Measurements from ENCODE around the gene DIRAS1.

Gene DIRAS1, protein sequence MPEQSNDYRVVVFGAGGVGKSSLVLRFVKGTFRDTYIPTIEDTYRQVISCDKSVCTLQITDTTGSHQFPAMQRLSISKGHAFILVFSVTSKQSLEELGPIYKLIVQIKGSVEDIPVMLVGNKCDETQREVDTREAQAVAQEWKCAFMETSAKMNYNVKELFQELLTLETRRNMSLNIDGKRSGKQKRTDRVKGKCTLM

DNA sequence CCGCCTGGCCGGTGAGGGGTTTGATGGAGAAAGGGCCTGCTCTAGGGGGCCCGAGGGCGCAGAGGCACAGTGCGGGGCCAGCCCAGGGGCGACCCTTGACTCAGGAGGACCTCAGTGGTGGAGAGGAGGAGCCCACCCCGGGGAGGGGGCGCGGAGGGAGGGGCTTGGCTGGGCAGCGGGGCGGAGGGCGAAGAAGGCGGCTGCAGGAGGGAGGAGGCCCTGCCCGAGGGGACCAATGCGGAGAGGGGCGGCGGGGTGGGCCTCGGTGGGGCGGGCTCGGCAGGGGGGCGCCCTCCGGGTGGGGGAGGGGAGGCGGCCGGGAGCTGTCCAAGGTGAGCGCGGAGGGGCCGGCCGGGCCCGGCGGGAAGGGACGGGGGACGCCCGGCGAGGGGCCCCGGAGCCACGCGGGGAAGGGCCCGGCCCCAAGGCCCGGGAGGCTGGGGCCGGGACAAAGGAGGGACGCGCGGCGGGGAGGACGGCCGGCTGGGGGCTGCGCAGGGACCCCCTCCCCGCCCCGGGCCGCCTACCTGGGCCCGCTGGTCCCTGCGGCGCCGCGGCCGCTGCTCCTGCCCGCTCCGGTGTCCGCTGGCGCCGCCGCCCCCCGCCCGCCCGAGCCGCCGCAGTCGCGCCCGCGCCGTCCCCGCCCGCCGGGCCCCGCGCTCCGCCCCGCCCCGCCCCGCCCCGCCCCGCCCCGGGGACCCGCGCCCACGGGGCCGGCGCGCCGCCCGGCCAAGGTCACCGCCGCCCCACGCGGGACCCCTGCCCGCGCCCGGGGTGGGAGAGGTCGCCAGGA is at the start of gene DIRAS1:
TSS of gene DIRAS1 (minus strand) at position 596 of the 793 bp plus-strand sequence. CDS start 3,566 bp downstream, outside the sequence.
- DNase-seq, result no peak

DNA sequence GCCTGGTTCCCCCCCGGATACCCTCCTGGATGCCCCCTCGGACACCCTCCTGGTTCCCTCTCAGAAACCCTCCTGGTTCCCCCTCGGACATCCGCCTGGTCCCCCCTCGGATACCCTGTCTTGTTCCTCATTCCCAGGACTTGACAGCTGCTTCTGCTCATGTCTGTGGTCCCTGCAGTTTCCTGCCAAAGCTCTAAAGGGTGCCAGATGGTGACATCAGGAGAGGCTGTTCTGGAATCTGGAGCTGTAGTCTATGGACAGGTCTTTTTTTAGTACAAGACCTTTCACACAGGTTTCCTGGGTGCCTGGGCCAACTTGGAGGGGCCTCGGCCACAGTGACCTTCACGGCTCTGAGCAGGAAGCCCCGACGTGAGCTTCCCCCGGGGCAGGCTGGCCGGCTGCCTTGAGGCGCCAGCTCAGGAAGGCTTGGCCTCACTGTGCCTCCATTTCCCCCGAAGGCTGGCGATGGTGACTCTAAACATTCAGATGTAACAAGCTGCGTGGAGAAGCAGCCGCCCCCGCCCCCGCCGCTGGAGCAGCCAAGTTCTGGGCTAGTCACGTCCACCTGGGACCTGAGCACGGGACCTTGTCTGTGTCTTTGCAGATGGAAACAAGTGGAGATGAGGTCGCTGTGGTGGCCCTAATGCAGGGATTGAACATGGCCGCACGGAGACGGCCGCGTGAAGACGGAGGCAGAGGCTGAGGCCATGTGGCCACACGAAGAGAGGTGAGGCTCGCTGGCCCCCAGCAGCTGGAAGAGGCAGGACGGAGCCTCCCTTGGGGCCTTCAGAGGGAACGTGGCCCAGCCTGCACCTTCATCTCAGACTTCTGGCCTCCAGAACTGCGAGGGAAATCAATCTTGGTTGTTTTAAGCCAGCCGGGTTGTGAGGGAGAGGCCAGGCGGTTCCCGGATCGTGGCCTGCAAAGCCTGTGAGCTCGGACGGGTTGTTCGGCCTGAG is 49.2 kb upstream of the DIRAS1 start:
- DNase-seq, result no peak

DNA sequence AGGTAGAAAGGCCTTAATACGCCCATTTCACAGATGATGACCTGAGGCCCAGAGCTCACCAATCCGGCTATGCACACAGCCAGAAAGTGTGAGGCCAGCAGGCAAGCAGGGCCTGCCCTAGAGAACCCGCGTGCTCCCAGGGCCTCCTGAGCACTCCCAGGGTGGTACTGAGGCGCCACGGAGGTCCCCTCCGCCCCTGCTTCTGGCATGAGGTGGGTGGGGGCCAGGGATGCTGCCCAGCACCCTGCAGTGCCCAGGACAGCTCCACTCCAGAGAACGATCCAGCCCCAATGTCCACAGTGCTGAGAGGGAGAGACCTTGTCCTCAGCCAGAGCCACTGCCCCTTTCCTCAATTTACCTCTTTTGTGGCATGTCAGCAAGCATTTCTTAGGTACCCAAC is 48.0 kb upstream of the DIRAS1 start:
- no peak for DNase-seq

DNA sequence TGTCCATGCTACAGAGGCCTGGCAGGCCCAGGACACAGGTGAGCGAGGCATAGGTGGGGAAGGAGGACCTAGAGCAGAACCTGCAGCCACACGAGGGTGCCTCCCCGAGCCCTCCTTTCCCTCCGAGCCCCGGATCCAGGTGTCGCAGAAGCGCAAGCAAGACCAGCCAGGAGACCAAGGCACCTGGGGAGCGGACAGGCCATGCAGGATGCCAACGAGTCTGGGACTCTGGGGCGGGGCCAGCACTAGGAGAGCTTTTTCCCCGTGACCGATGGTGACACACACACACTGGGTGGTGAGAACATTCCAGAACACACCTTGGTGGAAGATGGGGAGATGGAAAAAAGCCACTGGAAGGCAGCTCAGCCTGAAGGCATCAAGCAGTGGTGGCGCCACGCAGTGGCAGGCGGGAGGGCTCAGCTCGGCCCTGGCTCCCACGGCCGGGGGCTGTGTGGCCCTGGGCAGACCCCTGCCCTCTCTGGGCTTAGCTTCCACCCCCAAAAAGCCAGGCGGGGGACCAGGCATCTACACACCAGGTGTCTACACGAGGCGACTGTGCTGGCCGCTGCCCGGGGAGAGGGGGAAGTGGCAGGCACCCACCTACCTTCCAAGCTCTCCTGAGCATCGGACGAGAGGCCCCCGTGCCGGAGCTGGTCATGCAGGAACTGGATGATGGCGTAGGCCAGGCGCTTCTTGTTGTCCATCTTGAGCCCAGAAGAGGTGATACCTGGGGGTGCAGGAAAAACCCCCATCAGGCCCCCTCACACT is 47.4 kb upstream of the DIRAS1 start:
- DNase-seq, result no peak

DNA sequence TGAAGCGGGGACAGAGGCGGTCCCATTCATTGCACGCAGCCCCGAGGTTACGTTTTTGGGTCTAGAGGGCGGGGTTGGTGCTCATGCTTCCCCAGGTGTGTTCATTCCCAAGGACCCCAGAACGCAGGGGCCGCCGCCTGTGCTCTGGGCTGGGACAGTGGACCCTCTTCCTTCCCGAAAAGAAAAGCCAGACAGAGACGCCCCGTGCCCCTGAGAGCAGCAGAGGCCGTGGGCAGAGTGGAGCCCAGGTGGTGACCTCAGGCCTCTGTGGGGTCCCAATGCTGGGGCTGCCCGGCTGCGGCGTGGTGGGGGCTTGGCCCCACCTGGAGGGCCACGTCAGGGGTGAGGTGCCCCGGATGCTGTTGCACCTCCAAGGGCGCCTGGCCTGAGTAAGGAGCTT is 46.5 kb upstream of the DIRAS1 start:
- DNase-seq, result no peak

DNA sequence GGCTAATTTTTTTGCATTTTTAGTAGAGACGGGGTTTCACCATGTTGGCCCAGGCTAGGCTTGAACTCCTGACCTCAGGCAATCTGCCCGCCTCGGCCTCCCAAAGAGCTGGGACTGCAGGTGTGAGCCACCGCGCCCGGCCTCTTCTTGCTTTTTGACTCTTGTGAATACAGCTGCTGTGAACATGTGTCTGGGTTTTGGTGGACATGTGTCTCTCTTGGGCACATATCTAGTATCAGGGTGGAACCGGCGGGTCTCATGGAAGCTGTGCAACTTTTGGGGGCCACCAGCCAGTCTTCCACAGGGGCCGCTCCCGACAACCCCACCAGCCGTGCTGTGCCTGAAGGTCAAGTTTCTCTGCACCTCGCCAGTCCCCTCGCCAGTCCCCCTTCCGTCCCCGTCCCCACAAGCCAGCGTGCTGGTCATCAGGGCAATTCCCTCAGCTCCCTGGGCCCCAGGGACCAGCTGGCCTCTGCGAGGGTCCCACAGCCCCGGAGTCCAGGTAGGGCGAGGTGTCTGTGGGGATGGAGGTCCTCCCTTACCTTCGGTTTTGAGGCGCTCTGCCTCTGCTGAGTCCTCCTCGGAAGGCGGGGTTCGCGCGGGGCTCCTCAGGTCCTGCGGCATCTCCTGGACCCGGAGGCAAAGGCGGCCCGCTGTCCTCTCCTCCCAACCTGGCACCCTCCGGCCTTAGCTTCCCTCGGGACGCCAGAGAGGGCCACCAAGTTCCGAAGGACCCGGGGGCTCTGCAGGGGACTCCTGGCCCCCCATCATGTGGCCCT is 45.6 kb upstream of the DIRAS1 start:
- DNase-seq, result no peak

DNA sequence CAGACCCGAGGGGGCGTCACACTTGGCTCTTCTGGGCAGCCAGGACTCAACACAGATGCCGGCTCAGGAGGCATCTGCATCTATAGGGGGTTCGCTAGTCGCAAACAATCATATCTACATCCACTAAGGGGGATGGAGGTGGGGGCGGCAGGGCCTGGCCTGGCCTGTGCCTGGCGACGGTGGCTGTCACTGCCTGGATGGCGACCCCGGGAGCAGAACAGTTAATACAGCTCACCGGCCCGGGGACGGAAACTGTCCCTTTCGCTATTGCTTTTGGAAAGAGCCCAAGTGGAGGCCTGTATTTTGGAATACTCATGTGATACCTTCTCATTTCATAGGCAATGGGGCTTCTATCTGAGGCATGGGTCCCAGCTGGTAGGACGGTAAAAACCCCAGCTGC is 44.2 kb upstream of the DIRAS1 start:
- DNase-seq, result no peak

DNA sequence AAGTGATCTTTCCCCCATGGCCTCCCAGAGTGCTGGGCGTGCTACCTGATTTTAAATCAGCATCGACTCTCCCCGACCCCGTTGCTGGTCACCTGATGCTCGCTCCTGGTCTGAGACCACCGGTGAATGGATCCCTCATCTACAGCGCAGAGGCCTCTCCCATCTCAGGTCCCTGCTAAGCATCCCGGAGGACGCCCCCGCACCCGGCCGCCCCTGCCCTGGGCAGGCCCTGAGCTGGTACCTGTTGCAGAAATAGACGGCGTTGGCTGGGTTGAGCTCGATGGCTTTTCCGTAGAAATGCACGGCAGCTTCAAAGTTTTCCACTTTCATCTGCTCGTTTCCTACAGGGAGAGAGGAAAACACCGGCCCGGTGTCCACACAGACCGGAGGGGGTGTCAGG is 43.8 kb upstream of the DIRAS1 start:
- DNase-seq, result no peak

DNA sequence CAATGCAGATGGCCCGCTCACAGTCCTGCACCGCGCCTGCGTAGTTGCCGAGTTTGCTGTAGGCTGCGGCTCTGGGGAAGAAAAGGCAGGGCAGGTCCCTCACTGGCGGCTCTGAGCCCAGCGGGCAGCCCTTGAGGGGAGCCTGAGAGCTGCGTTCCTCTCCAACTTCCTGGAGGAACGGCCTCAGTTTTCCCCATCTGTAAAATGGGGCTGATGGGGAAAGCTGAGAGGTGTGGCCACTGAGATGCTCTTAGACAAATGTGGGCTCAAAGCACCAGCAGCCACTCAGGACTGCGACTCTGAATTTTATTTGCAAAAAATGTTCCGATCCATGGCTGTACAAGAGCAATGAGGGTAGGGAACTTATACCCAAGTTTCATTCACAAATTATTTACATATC is 42.5 kb upstream of the DIRAS1 start:
- DNase-seq, result no peak

DNA sequence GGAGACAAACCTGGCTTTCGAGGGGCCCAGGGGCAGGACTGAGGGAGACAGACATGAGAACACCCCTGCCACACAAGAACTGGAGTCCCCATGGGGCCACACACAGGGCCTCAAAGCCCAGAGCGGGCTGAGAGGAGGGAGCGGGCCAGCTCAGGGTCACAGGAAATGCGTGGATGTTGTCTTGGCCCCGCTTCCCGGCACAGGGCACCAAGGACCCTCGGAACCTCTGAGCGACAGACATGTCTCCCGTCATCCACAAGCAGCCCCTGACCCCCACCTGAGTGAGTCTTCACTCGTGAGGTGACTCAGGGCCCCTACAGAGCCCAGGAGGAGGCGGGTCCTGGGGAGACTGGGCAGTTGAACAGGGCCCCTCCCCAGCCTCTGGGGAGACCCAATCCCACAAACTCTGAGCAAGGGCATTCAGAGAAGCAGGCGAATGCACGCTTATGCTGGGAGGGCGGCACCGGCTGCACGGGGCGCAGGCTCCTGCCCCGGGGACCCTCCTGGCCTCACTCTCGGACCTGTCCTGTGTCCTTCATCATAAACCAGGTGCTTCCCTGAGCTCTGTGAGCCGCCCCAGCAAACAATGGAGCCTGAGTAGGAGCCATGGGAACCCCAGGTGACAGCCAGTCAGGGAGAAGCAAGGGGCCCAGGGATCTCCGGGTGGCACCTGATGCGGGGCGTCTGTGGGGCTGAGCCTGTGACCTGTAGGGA is 41.8 kb upstream of the DIRAS1 start:
- no peak for DNase-seq

DNA sequence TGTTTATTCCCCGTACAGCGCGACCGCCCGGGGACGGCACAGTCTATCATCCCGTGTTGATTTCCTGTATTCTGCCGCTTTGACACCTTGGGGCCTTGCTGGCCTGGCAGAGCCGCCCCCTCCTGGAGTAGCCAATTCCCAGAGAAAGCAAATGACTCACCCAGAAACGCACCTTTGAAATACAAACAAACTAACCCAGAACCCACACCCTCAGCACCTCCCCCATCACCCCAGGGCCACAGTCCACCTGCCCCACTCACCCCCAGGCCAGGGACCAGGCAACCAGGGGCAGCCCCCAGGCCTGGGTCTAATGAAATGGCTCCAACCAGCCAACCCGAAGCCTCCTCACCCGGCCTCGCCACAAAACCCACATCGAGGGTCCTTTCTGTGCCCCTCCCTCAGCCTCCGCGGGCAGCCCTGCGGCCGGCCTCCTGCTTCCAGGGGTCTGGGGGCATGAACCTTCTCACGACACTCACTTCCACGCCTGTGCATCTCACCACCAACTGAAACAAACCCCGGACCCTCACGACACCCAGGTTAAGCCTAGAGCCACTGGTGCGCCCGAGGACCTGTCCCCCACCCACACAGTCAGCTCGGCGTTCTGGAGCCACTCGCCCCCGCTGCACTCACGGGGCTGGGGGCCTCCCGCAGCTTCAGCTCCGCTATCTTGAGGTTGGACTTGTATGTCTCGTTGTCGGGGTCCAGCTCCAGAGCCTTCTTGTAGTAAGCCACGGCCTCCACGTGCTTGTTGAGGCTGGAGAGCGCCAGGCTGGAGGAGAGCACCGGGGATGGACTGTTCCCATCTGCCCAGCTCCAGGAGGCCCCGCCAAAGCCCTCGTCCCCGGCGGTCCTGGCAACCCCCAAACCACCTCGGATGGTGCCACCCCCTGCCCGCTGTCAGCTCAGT is 41.0 kb upstream of the DIRAS1 start:
- DNase-seq, result no peak

DNA sequence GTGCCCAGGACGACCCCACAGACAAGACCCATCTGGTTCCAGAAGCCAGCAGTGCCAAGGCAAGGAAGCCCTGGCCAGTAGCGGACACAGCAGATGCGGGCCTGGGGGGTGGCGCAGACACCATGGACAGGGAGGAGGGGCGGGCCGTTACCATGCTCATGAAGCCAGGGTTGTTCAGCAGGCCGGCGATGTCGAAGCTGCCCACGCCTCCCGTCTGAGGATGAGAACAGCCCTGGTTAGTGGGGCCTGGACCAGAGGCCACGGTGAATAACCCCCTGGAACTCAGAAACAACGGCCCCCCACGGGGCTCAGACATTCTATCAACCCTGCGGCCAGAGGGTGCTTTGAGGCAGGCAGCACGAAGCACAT is 40.1 kb upstream of the DIRAS1 start:
- DNase-seq, result no peak

DNA sequence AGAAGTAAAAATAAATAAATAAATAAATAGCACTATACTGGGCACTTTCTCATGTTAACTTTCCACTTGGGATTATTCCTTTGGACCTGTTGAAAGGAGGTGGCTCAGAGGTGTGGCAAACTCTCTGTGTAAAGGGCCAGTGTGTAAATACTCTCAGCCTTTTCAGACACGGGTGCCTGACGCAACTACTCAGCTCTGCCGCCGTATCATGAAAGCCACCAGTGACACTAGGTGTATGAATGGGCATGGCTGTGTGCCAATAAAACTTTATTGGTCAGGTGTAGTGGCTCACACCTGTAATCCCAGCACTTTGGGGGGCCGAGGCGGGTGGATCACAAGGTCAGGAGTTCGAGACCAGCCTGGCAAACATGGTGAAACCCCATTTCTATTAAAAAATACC is 38.8 kb upstream of the DIRAS1 start:
- DNase-seq, result no peak

DNA sequence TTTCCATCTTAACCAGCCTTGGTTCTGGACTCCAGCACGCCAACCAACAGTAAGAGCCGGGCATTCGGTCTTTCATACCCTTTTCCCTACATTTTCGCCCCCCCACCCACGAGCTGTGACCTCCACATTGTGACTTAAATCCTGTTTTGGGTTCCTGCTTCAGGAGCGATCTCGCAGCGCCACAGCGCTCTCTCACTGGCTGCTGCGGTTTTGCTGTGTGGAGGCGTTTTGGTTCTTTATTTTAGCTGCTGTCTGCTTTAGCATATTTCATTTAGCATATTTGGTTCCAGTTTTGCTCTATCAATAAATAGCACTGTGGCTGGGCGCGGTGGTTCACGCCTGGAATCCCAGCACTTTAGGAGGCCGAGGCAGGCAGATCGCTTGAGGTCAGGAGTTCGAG is 38.2 kb upstream of the DIRAS1 start:
- DNase-seq, result no peak

DNA sequence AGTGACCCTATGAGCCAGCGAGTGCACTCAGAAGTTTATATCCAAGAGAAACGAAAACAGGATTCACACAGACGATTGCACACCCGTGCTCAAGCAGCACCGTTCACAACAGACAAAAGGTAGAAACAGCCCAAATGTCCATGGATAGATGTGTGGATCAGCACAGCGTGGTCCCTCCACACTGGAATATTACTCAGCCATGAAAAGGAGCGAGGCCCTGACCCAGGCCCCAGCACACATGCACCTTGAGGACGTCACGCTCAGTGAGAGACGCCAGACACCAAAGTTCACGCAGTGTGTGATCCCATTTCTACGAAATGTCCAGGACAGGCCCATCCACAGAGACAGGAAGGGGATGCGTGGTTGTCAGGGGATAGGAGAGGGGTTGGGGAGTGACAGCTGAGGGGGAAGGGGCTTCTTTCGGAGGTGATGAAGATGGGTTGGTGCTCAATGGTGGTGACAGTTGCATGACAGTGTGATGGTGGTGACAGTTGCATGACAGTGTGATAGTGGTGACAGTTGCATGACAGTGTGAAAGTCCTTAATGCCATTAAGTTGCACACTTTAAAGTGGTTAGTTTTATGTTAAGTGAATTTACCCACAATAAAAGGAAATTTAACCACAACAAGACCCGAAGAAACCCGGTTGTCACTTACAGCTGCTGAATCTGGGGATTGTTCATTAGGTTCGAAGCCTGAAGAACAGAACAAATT is 37.6 kb upstream of the DIRAS1 start:
- DNase-seq, result no peak

DNA sequence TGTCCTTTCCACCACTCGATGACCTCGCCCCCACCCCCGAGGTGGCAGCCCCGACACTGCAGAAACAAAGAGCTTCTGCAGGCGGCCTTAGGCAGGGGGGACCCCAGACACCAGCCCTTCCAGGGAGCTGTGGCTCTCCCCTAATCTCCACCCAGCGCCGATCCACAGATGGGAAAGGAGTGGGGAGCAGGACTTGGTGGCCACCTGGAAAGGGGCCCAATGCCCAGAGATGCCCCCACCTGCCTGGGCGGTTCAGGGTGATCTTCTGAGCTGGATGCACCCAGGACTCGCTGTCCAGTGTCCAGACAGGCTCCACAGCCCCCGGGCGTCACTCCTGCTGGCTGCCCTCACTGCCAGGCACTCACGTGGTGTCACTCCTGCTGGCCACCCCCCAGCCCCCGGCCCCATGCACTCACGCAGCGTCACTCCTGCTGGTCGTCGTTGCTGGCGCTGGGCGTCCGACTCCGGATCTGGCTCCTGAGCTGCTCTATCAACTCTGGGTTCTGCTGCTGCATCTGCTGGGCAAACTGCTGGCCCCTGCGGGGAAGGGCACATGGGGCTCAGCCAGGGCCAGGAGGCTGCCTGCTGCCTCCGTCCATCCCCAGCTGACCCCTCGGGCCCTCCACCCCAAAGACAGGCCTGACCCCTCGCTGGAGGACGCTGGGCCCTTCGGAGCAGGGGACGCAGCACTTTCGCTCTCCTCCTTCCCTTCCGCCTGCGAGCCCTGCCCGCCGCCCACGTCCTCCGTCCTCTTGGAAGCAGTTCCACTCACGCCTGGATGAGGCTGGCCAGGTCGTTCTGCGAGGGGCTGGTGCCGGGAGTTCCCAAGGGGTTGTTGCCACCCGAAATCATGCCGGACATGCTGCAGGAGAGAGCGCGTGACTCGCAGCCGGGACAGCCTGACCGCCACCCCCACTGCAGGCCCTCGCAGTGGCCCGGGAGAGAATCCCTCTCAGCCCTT is 36.0 kb upstream of the DIRAS1 start:
- no peak for DNase-seq

DNA sequence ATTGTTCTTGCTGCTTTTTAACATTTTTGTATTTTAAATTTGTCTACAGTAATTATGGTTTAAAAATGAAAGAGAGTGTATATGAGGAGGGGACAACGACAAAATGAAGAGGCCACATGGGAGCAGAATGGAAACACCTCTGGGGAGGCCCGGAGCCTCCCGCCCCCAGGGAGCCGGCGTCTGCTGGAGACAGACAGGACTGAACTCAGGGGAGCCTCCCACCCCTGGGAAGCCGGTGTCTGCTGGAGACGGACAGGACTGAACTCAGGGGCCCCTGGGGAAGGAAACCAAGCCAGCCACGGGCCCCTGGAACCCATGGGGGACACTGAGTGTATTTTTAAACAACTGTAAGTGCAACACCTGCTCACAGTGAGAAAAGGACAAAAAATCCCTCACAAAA is 35.3 kb upstream of the DIRAS1 start:
- DNase-seq, result no peak

DNA sequence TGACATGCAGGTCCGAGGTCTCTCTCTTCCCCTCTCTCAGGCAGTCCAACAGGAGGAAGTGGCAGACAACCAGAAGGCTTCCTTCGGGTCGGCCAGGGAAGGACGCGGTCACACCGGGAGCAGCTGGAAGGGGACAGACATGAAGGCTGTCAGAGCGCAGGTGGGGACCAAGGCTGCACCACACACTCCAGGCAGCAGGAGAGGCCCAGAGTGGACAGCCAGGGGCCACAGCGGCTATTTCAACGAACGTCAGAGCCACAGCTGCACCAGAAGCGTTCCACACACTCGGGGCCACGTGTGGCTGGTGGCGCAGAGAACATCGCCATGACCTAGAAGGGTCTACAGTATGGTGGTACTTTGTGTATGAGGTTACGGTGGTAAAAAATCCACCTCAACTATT is 34.6 kb upstream of the DIRAS1 start:
- DNase-seq, result no peak

DNA sequence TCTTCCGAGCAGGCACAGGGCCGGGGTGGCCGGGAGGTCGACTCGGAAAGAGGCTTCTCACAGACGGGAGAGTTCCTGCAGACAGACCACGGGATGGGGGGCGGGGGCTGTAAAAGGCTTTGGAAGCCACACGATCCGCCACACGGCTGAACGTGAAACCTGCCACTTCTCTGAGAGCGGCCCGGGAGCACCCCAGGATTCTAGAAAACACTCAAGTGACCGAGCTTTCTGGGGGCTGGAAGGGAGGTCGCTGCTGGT is 34.2 kb upstream of the DIRAS1 start:
- no peak for DNase-seq

Measured in NCI-H748 treated with DMSO at 0.1 percent for 48 hours (cell line).